IMR-90 (cell line): Measurements from ENCODE around the gene NTRK2.

Experiments used
- CEBPB ChIP-seq: IDR thresholded peaks from 2 replicates; pipeline ENCODE4 v1.6.1; 2012; ENCODE audit warnings: low read depth, low read length, improper control_type of control experiment
- CTCF ChIP-seq: conservative IDR thresholded peaks from 2 replicates; pipeline ENCODE4 v1.5.1; 2012; ENCODE audit warnings: mild to moderate bottlenecking, low read depth, low read length, improper control_type of control experiment
- MXI1 ChIP-seq: IDR thresholded peaks from 2 replicates; pipeline ENCODE4 v1.6.1; 2012; ENCODE audit warnings: low read depth, mild to moderate bottlenecking, low read length, moderate library complexity, borderline replicate concordance
- POLR2A ChIP-seq: IDR thresholded peaks from 2 replicates; pipeline ENCODE4 v1.6.1; 2012; ENCODE audit warnings: mild to moderate bottlenecking, low read depth, low read length
- RCOR1 ChIP-seq: IDR thresholded peaks from 2 replicates; pipeline ENCODE4 v1.6.1; 2012; ENCODE audit warnings: mild to moderate bottlenecking, low read length, improper control_type of control experiment; ENCODE audit not compliant: insufficient replicate concordance
- RFX5 ChIP-seq: IDR thresholded peaks from 2 replicates; pipeline ENCODE4 v1.8.0; 2012; ENCODE audit warnings: low read depth, mild to moderate bottlenecking, low read length, moderate library complexity
- SMC3 ChIP-seq: fragments of 150-350 bp; IDR thresholded peaks from 2 replicates; pipeline ENCODE4 v1.6.1; 2016; ENCODE audit warnings: low read depth, mild to moderate bottlenecking, antibody characterized with exemption, low read length, moderate library complexity

GRCh38 chr9:84679571-84679970, 10.0 kb downstream of the NTRK2 start:
- TF ChIP-seq CTCF (no peak), RCOR1 (no peak), SMC3 (no peak), CEBPB (no peak), POLR2A (no peak), MXI1 (no peak), RFX5 (no peak)
